ENCODE measurements around the gene MYO9A.

- TF ChIP-seq CTCF (IDR thresholded peaks at IDR 0.05; ENCODE audit: borderline replicate concordance, extremely low read depth, low read length, poor library complexity, severe bottlenecking) (no peak), EZH2 (IDR thresholded peaks at IDR 0.05; ENCODE audit: borderline replicate concordance, low read depth, low read length, severe bottlenecking) (no peak)
These were observed 276.4 kb downstream of the MYO9A start for GRCh38 chr15:71841563-71841962.
